ENCODE results near the gene SLC25A22.

DNA sequence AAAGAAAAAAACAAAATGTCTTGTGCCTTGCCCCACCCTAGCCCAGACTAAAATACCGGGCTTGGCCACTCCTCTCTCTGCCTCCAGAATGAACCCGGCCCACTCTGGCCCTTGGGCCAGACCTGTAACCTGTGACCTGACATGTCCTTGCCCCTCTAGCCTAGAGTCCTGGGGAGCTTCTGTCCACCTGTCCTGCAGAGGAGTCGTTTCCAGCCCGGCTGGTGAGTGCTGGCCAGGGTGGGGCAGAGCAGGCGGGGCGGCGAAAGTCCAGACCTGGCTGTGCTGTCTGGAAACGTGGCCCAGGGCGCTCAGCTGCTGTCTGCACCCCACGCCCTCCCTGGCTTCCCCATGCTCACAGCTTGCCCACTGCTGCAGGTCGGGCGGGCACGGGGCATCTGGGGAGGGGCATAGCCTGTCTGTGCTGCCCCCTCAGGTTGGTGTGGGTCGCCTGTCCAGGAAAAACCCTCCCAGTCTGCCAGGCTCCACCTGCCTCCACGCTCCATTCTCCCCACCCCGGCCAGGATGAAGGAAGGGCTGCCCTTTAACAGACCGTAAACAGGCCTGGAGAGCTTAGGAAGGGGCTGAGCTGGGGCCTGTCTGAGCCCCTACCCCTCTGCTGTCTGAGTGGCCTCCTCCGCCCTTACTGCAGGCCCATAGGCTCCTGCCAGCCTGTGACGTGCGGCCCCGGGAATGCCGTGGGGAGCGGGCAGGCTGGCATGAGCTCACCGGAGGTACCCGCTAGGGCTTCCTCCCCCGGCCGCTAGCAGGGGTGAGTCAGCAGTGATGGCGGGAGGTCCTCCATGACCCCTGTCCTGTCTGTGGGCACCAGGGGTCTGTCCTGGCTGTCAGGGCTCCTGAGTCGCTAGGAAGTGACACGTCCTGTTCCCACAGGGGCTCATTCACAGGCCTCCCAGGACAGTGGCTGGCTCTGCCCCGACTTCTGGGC, 36.6 kb upstream of the SLC25A22 start:
- TF ChIP-seq, protein P1, sequence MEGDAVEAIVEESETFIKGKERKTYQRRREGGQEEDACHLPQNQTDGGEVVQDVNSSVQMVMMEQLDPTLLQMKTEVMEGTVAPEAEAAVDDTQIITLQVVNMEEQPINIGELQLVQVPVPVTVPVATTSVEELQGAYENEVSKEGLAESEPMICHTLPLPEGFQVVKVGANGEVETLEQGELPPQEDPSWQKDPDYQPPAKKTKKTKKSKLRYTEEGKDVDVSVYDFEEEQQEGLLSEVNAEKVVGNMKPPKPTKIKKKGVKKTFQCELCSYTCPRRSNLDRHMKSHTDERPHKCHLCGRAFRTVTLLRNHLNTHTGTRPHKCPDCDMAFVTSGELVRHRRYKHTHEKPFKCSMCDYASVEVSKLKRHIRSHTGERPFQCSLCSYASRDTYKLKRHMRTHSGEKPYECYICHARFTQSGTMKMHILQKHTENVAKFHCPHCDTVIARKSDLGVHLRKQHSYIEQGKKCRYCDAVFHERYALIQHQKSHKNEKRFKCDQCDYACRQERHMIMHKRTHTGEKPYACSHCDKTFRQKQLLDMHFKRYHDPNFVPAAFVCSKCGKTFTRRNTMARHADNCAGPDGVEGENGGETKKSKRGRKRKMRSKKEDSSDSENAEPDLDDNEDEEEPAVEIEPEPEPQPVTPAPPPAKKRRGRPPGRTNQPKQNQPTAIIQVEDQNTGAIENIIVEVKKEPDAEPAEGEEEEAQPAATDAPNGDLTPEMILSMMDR (IDR thresholded peaks at IDR 0.05): no peak
- TF ChIP-seq POLR2A (IDR thresholded peaks at IDR 0.05): no peak

All from testis (tissue), 2 donors.